ENCODE data around the gene PTPN14. TPM values are rescaled to one million over a fixed set of nuclear protein-coding genes. Genes with fewer than 3 reads are reported as not detected.

PTPN14 gene
- total and polyA plus RNA-seq, 2 of the 4 experiments (the other 2 are of a cell fraction): 21.5 to 31.7 TPM

DNA sequence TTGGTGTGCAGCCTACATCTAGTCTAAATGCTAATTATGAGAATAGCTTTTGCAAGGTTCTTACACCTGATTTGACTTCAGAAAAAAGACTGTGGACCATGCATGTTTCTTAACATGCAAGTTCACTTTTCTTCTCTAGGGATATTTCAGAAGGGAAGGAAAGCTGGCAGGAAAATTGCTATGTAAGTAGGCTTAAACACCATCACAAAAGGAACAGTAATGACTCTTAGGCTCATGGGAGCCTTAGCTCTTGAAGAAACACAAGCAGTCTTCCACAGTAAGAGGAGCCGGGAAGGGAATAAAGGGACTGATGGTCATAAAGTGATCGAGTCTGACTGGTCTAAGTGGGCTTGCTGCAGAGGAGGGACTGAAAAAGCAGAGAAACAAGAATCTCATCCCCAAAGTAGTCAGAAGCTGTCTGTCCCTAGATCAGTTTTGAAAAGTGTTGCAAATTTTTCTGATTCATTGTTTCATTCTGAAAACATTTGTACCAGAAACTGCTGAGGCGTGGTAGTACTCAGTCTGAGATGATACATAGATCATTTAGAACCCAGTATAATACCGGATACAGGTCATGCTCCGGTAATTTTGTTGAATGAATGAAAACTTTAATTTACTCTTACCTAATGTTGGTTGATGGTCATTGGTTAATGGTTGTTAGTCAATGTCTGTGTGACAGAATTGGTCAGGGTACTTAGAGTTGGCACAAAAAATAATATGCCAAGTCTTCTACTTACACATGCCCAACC, 229.5 kb downstream of the PTPN14 start:
- Histone ChIP-seq H3K36me3 (ENCODE audit: control insufficient read depth, insufficient read depth, low read length) (peaks cover 6% of the 10 kb centered on the region), H2BK5ac (ENCODE audit: low read depth, low read length, poor library complexity, severe bottlenecking) (no peak overlapping the region), H4K8ac (ENCODE audit: low read depth in 2 of 2, low read length in 2 of 2) (no peak overlapping the region), H2AFZ (replicated peaks; ENCODE audit: low read length, poor library complexity) (no peak overlapping the region), H2AK5ac (ENCODE audit: low read depth, low read length) (no peak overlapping the region), H3K27me3 (ENCODE audit: control insufficient read depth, insufficient read depth, low read length) (no peaks in the 10 kb centered on the region), H2BK20ac (ENCODE audit: low read depth, low read length) (no peak overlapping the region), H3K9ac (ENCODE audit: low read depth, low read length) (no peak overlapping the region), H3K18ac (ENCODE audit: low read depth, low read length) (no peak overlapping the region), H4K91ac (ENCODE audit: insufficient read depth, low read depth, low read length) (no peak overlapping the region), H3K27ac (ENCODE audit: insufficient read depth, low read length) (no peak overlapping the region), H2AK9ac (replicated peaks; ENCODE audit: low read depth, low read length, poor library complexity) (no peak overlapping the region), H3K56ac (ENCODE audit: extremely low read depth, insufficient read depth, low read length) (no peak overlapping the region), H3K9me1 (ENCODE audit: insufficient read depth, low read length) (no peaks in the 10 kb centered on the region), H2BK15ac (ENCODE audit: low read depth, low read length) (no peak overlapping the region), H3K14ac (replicated peaks; ENCODE audit: low read depth, low read length) (no peak overlapping the region), H2BK120ac (ENCODE audit: low read depth, low read length) (no peak overlapping the region), H3K79me1 (ENCODE audit: low read depth in 1 of 2, low read length in 2 of 2) (no peaks in the 10 kb centered on the region; a peak in 1 of 4 replicates), H3K4ac (ENCODE audit: low read depth, low read length) (no peak overlapping the region), H3K23ac (ENCODE audit: low read depth, low read length) (no peak overlapping the region), H3K9me3 (ENCODE audit: control insufficient read depth, insufficient read depth, low read length) (no peaks in the 10 kb centered on the region), H4K5ac (ENCODE audit: low read depth, low read length) (no peak overlapping the region), H3K4me3 (ENCODE audit: insufficient read depth, low read depth, low read length) (no peak overlapping the region), H4K20me1 (ENCODE audit: insufficient read depth, low read length) (no peaks in the 10 kb centered on the region), H3K4me2 (ENCODE audit: low read depth, low read length) (no peak overlapping the region), H3K4me1 (ENCODE audit: control insufficient read depth, insufficient read depth, low read length) (no peaks in the 10 kb centered on the region)
- no TSS peak for BruUV-seq (replicated peaks)
- DNase-seq: no peak
- ATAC-seq (ENCODE audit: low read depth): no peak
- CTCF ChIA-PET: interaction anchor here (1.0 to 2.1 kb wide), 2 partner anchors 11 to 60 kb away, joined by 4 to 8 read pairs; no protein-coding TSS in a partner anchor
- TF ChIP-seq MAZ (IDR thresholded peaks at IDR 0.05; ENCODE audit: borderline replicate concordance, low read depth, low read length): no peak
- WGBS, 2 experiments (ENCODE audit: extremely low coverage in 2 of 2, insufficient read length in 1 of 2): 100% methylated on average over 1 of the region's 5 CpGs; no CpG with 5 or more reads in 1 of the 2 experiments
- in situ Hi-C loops (cut with MboI; ENCODE audit: low sequenced_read_pairs): loop anchor here (5.0 kb wide), 1 partner anchor 50 kb away; no protein-coding TSS in a partner anchor
- dilution Hi-C loops (cut with HindIII; ENCODE audit: low sequenced_read_pairs, unreplicated experiment): no loop called here
- POLR2A ChIA-PET (ENCODE audit: unreplicated experiment): no interaction called here
- intact Hi-C loops (cut with micrococcal nuclease): loop anchor here (10.0 kb wide), 1 partner anchor 1077 kb away; no protein-coding TSS in a partner anchor

Data from IMR-90 (cell line).